Stomach (tissue), 9 donors: ENCODE measurements around the gene ZMIZ1. TPM values are rescaled to one million over a fixed set of nuclear protein-coding genes. Genes with fewer than 3 reads are reported as not detected.

Source experiments
- DNase-seq, 2 donors: peaks; one replicate each; pipeline versions ENCODE4 v3.0.0 to v3.0.0-alpha.2; 2013 to 2019
- H3K27ac ChIP-seq, 5 donors: fragments of 200-600 bp in 4 of 5; sonication (generic) in 4 of 5; one replicate each; pipeline ENCODE4 v1.5.1; 2013 to 2019; ENCODE audit warnings: mild to moderate bottlenecking in 1 of 5, moderate library complexity in 1 of 5
- H3K27me3 ChIP-seq, 3 donors: fragments of 200-600 bp; sonication (generic); one replicate each; pipeline ENCODE4 v1.5.1; 2017 to 2019; ENCODE audit warnings: mixed run types in 1 of 3
- H3K36me3 ChIP-seq, 4 donors: fragments of 200-600 bp; sonication (generic); 1 replicate in 3 of 4; 2 replicates in 1 of 4; pipeline ENCODE4 v1.5.1; 2016 to 2019
- H3K4me1 ChIP-seq, 4 donors: fragments of 200-600 bp; sonication (generic); one replicate each; pipeline ENCODE4 v1.5.1; 2016 to 2019
- H3K4me3 ChIP-seq, 4 donors: fragments of 200-600 bp; sonication (generic) in 3 of 4; one replicate each; pipeline ENCODE4 v1.5.1; 2016 to 2019; ENCODE audit warnings: mild to moderate bottlenecking in 1 of 4
- H3K9me3 ChIP-seq, 4 donors: fragments of 200-600 bp; sonication (generic); one replicate each; pipeline ENCODE4 v1.5.1; 2016 to 2019
- EP300 ChIP-seq: sonication (generic); formaldehyde crosslinking; IDR thresholded peaks from one replicate; pipeline ENCODE4 v1.6.1; 2017; ENCODE audit warnings: antibody characterized with exemption
- POLR2A ChIP-seq, 4 donors: fragments of 450-650 bp; IDR thresholded peaks; one replicate each; pipeline ENCODE4 v1.6.1; 2016; ENCODE audit warnings: antibody characterized with exemption in 4 of 4, control low read depth in 2 of 4, mild to moderate bottlenecking in 1 of 4, moderate library complexity in 1 of 4
- POLR2AphosphoS5 ChIP-seq, 3 donors: sonication (generic); formaldehyde crosslinking; IDR thresholded peaks; one replicate each; pipeline ENCODE4 v1.6.1; 2016; ENCODE audit warnings: antibody characterized with exemption in 3 of 3
- WGBS, 5 donors: extraction: QIAGEN DNeasy Blood & Tissue Kit in 3 of 5; methylation state at CpG; one replicate each; pipeline versions ENCODE4 v1.1.5 to v1.1.7; 2013 to 2018; 5-methylcytosine and 5-hydroxymethylcytosine counted together
- intact Hi-C: fragments of 100-400 bp; cut with DNase I; formaldehyde crosslinking; loops from one replicate; pipeline ENCODE4 v1.15.1; 2023; ENCODE audit warnings: low total_unique reads
- polyA plus RNA-seq, 3 donors: library from polyadenylated mRNA; stranded (reverse); fragments of 200-250 nt; gene quantifications; one replicate each; pipeline ENCODE4 v1.2.3, GENCODE V29; 2013
- total RNA-seq, 5 donors: library from RNA; depleted of rRNA; stranded (reverse); fragments of >200 nt; gene quantifications; one replicate each; pipeline versions ENCODE4 v1.1.0 to v1.2.3, GENCODE V29; 2014 to 2016
- TF ChIP-seq, protein P1 (sequence below), 7 experiments: fragments of 450-650 bp in 4 of 7; fragments of 200-600 bp in 3 of 7; sonication (generic) in 3 of 7; IDR thresholded peaks; one replicate each; pipeline ENCODE4 v1.5.1; 2016 to 2019; ENCODE audit warnings: antibody characterized with exemption in 7 of 7, control low read depth in 2 of 7, mild to moderate bottlenecking in 1 of 7
- donor health status: healthy with polysubstance abuse.
- donor health status: Bipolar disorder and iron deficiency.
- donor health status: healthy.

Gene ZMIZ1
- total and polyA plus RNA-seq, 8 donors = 17.7 to 103 (median 26.3) TPM

DNA sequence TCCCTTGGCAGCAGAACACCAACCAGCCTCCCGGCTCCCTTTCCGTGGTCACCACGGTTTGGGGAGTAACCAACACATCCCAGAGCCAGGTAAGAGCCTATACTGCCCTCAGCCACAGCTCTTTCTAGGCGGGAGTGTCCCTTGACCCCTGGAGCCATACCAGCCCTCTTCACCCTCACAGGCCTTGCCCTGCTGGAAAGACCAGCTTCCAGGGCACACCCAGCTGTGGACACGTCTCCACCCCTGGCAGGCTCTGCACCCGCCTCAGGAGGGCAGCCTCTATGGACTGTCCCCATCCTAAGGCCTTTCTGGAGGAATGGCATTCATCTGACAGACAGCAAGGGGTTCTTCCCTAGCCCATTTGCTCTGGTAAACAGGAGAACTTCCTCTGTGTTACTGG lies 221.0 kb downstream of the ZMIZ1 start:
- peaks cover 54 to 99% (median 91%) of the 10 kb centered on the region in 4 donors for H3K36me3 ChIP-seq

DNA sequence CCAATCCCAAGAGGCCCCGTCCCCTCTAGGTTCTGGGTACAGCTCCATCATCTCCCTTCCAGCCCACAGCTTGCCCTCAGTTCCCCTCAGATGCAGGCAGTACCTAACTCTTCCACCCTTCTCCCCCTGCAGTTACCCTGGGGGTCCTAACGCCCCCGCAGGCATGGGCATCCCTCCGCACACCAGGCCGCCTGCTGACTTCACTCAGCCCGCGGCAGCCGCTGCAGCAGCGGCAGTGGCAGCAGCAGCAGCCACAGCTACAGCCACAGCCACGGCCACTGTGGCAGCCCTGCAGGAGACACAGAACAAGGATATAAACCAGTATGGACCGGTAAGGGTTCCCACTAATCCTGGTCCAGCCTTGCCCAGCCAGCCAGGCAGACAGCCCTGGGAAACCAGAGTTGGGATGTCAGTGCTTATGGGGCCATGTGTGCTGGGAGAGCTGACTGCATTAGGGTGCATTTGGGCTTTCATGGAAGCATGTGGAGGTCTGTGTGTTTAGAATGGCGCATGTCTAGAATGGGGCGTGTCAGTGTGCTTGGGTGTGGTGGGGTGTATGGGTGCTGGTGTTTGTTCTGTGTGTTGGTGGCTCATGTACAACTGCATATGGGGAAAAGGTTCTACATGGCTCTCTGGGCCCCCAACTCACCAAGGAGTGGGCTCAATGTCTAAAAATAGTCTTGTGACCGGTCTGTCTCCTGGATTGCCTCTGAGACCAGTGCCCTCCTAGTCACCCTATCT lies 223.4 kb downstream of the ZMIZ1 start:
- H3K36me3 ChIP-seq = peaks cover 68 to 100% (median 95%) of the 10 kb centered on the region in 4 donors
- intact Hi-C loops = no loop called here
- no peak for DNase-seq
- 64 to 82% (median 79%) methylated on average over 6 to 14 of the region's 14 CpGs for WGBS, 5 donors
- H3K4me1 ChIP-seq = peaks cover 19 to 79% (median 59%) of the 10 kb centered on the region in 4 donors
- TF ChIP-seq POLR2AphosphoS5 (IDR thresholded peaks at IDR 0.05) (no peak), EP300 (no peak), POLR2A (IDR thresholded peaks at IDR 0.05) (no peak)
- TF ChIP-seq, protein P1, sequence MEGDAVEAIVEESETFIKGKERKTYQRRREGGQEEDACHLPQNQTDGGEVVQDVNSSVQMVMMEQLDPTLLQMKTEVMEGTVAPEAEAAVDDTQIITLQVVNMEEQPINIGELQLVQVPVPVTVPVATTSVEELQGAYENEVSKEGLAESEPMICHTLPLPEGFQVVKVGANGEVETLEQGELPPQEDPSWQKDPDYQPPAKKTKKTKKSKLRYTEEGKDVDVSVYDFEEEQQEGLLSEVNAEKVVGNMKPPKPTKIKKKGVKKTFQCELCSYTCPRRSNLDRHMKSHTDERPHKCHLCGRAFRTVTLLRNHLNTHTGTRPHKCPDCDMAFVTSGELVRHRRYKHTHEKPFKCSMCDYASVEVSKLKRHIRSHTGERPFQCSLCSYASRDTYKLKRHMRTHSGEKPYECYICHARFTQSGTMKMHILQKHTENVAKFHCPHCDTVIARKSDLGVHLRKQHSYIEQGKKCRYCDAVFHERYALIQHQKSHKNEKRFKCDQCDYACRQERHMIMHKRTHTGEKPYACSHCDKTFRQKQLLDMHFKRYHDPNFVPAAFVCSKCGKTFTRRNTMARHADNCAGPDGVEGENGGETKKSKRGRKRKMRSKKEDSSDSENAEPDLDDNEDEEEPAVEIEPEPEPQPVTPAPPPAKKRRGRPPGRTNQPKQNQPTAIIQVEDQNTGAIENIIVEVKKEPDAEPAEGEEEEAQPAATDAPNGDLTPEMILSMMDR (IDR thresholded peaks at IDR 0.05) = no peak
- no peaks in the 10 kb centered on the region for H3K9me3 ChIP-seq
- H3K27ac ChIP-seq = peak overlapping the region; percentile 47 to 86 (median 66)
- no peaks in the 10 kb centered on the region for H3K27me3 ChIP-seq
- no peak overlapping the region for H3K4me3 ChIP-seq

More for the DNA sequence above, 221.0 kb downstream of the ZMIZ1 start:
- TF ChIP-seq POLR2AphosphoS5 (IDR thresholded peaks at IDR 0.05) (no peak), EP300 (no peak), POLR2A (IDR thresholded peaks at IDR 0.05) (no peak)
- TF ChIP-seq, protein P1 (IDR thresholded peaks at IDR 0.05) = no peak
- no peaks in the 10 kb centered on the region for H3K27me3 ChIP-seq
- WGBS, 5 donors = 46 to 65% (median 55%) methylated on average over 3 to 6 of the region's 6 CpGs
- DNase-seq = peak in 1 of 2 donors; percentile 56
- no peaks in the 10 kb centered on the region for H3K9me3 ChIP-seq
- H3K4me1 ChIP-seq = peaks cover 43 to 84% (median 78%) of the 10 kb centered on the region in 4 donors
- no peak overlapping the region for H3K4me3 ChIP-seq
- intact Hi-C loops = no loop called here
- H3K27ac ChIP-seq = peak overlapping the region in 3 of 5 donors; percentile 18 to 86 (median 44)

DNA sequence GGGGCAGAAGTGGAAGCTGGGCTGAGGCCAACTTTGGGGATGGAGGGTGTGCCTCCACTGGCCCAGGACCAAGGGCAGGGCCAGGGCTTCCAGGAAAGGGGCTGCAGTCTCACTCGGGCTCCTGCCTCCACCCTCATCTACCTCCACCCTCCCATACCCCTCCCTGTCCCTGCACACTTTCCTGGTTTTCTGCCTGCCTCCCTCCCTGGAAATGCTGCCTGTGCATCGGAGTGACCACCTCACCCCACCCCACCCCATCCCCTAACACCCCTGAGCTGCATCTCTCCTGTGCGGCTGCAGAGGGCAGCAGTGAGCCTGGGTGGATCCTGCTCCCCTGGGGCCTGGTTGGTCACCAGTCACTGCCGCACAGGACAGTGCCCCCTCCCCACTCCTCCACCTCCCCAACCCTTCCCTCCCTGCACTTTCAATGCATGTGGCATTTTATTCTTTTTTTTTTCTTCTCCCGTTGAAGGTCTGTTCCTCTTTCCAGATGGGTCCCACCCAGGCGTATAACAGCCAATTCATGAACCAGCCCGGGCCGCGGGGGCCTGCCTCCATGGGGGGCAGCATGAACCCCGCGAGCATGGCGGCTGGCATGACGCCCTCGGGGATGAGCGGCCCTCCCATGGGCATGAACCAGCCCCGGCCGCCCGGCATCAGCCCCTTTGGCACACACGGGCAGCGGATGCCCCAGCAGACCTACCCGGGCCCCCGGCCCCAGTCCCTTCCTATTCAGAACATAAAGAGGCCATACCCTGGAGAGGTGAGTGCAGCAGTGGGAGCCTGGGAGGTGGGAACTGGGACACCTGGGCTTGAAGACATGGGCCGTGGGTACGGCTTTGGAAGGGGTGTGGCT lies 224.4 kb downstream of the ZMIZ1 start:
- H3K4me1 ChIP-seq = peaks cover 15 to 76% (median 51%) of the 10 kb centered on the region in 4 donors
- H3K4me3 ChIP-seq = no peak overlapping the region
- H3K9me3 ChIP-seq = no peaks in the 10 kb centered on the region
- H3K27ac ChIP-seq = peak overlapping the region; percentile 47 to 86 (median 66)
- intact Hi-C loops = no loop called here
- H3K27me3 ChIP-seq = no peaks in the 10 kb centered on the region
- 66 to 79% (median 76%) methylated on average over 24 of the region's 24 CpGs for WGBS, 5 donors
- peaks cover 71 to 100% (median 99%) of the 10 kb centered on the region in 4 donors for H3K36me3 ChIP-seq
- no peak for TF ChIP-seq EP300
- TF ChIP-seq, protein P1 (IDR thresholded peaks at IDR 0.05) = peak in 5 of 7 experiments; percentile 18 to 52 (median 25)
- peak in 1 of 2 donors; percentile 55 for DNase-seq

DNA sequence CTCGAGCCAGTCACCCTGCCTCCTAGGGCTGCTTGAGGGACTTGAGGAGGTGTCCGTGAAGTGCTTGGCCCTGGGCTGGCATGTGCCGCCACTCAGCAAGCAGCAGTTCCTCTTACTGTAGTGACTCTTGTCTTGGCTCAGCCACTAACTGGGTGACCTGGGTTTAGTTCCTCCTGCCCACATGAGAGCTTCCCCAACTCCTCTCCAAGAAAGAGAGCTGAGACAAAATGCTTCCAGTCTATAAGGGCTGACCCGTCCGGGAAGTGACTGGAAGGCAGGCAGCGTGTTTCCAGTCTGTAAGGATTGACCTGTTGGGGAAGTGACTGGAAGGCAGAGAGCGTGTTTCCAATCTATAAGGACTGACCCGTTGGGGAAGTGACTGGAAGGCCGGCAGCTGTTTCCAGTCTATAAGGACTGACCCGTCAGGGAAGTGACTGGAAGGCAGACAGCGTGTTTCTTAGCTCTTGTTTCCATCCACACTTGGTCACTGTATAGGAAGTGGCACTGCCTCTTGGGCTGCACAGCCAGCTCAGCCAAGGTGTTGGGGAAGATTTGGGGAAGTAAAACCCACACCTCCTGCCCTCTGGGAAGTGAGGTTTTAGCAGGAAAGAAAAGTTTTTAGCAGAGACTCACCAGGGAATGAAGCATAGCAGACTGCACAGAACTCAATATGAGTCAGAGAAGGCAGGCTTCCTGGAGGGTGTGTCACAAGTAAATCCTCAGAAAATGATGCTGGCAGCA lies 225.2 kb downstream of the ZMIZ1 start:
- Histone ChIP-seq H3K4me3 (no peak overlapping the region), H3K27me3 (no peaks in the 10 kb centered on the region), H3K27ac (peak overlapping the region; percentile 47 to 86 (median 66)), H3K4me1 (peaks cover 21 to 76% (median 52%) of the 10 kb centered on the region in 4 donors), H3K36me3 (peaks cover 80 to 100% (median 99%) of the 10 kb centered on the region in 4 donors), H3K9me3 (no peaks in the 10 kb centered on the region)
- 67 to 89% (median 82%) methylated on average over 10 to 11 of the region's 11 CpGs for WGBS, 5 donors
- intact Hi-C loops = no loop called here
- DNase-seq = no peak
- TF ChIP-seq POLR2A (IDR thresholded peaks at IDR 0.05) = no peak
- TF ChIP-seq EP300 = no peak
- TF ChIP-seq, protein P1 (IDR thresholded peaks at IDR 0.05) = no peak
- no peak for TF ChIP-seq POLR2AphosphoS5 (IDR thresholded peaks at IDR 0.05)
